HCT116 (cell line): ENCODE data around the gene CATSPERE. TPM values are rescaled to one million over a fixed set of nuclear protein-coding genes. Genes with fewer than 3 reads are reported as not detected.
"Not testable (repeated sequence)": the region's sequence is repeated elsewhere in the genome, so short reads cannot be mapped to it uniquely, and the experiment has no call there.

ENCODE experiments used
- ATAC-seq: fragments of 200-7000 bp; cut with Tn5 transposase; 2 replicates; pipeline ENCODE4 v1.9.1; 2020; ENCODE audit warnings: mild to moderate bottlenecking, moderate library complexity
- BruUV-seq: library from RNA; stranded (reverse); fragments of 400-500 nt; replicated peaks from 2 replicates; lab custom pipeline; 2021; lab: Mats Ljungman, UMichigan
- CTCF ChIA-PET: fragments of 300-600 bp; sonication (Branson Sonifier 250); formaldehyde crosslinking; loops from one replicate; lab custom pipeline; 2021; ENCODE audit warnings: antibody characterized with exemption; lab: Charles Lee
- POLR2A ChIA-PET: fragments of 300-600, 350-600 bp; sonication (Branson Sonifier 250); formaldehyde crosslinking; loops from one replicate; lab custom pipeline; 2021; ENCODE audit warnings: antibody characterized with exemption; lab: Charles Lee
- RAD21 ChIA-PET, 2 experiments: fragments of 300-600 bp; sonication (Branson Sonifier 250); formaldehyde crosslinking; loops; one replicate each; lab custom pipeline; 2023; ENCODE audit warnings: low total read pairs in 2 of 2; ENCODE audit not compliant: uncharacterized antibody in 2 of 2, unreplicated experiment in 2 of 2, low non-redundant PET in 1 of 2; lab: Charles Lee
- DNase-seq: peaks from one replicate; pipeline ENCODE4 v3.0.0-alpha.2; 2010; ENCODE audit warnings: low read depth, low spot score
- H2AFZ ChIP-seq: fragments of 200-600 bp; shearing (Covaris generic), sonication (generic); 2 replicates; pipeline ENCODE4 v1.6.1; 2017; ENCODE audit warnings: low read depth, mixed run types, mixed read lengths, antibody characterized with exemption, low read length; ENCODE audit not compliant: poor library complexity, severe bottlenecking
- H3K27ac ChIP-seq: 2 replicates; pipeline ENCODE4 v1.5.1; 2012; ENCODE audit warnings: low read depth, low read length
- H3K27me3 ChIP-seq: fragments of 200-600 bp; sonication (generic); 2 replicates; pipeline ENCODE4 v1.6.1; 2016; ENCODE audit warnings: mixed run types, low read length, mixed read lengths; ENCODE audit not compliant: insufficient read depth
- H3K36me3 ChIP-seq, 2 experiments: fragments of 200-500 bp in 1 of 2; fragments of 200-600 bp in 1 of 2; sonication (Bioruptor generic) in 1 of 2; sonication (generic) in 1 of 2; 2 replicates each; pipeline versions ENCODE4 v1.5.1 to v1.6.1; 2014 to 2016; ENCODE audit warnings: low read length in 2 of 2, inconsistent platforms in 1 of 2, mixed read lengths in 1 of 2, mixed run types in 1 of 2; ENCODE audit not compliant: insufficient read depth in 2 of 2, control insufficient read depth in 1 of 2
- H3K4me1 ChIP-seq, 2 experiments: fragments of 200-600 bp in 1 of 2; sonication (generic) in 1 of 2; 2 replicates each; pipeline versions ENCODE4 v1.5.1 to v1.6.1; 2012 to 2017; ENCODE audit warnings: low read length in 2 of 2, inconsistent platforms in 1 of 2, mild to moderate bottlenecking in 1 of 2, mixed read lengths in 1 of 2, mixed run types in 1 of 2, moderate library complexity in 1 of 2; ENCODE audit not compliant: insufficient read depth in 2 of 2, control insufficient read depth in 1 of 2
- H3K4me2 ChIP-seq: fragments of 200-600 bp; sonication (generic); 2 replicates; pipeline ENCODE4 v1.6.1; 2017; ENCODE audit warnings: mixed run types, low read length, mixed read lengths
- H3K4me3 ChIP-seq, 2 experiments: fragments of 200-600 bp in 1 of 2; sonication (generic) in 1 of 2; replicated peaks in 1 of 2; 2 replicates each; pipeline ENCODE4 v1.5.1; 2011 to 2016; ENCODE audit warnings: low read length in 2 of 2, control low read depth in 1 of 2, low read depth in 1 of 2, mild to moderate bottlenecking in 1 of 2, mixed read lengths in 1 of 2, mixed run types in 1 of 2
- H3K79me2 ChIP-seq: fragments of 200-600 bp; sonication (generic); 2 replicates; pipeline ENCODE4 v1.6.1; 2017; ENCODE audit warnings: mild to moderate bottlenecking, mixed run types, low read length, moderate library complexity, mixed read lengths; ENCODE audit not compliant: insufficient read depth
- H3K9ac ChIP-seq: fragments of 200-600 bp; sonication (generic); 2 replicates; pipeline ENCODE4 v1.6.1; 2016; ENCODE audit warnings: low read length, mixed read lengths
- H3K9me2 ChIP-seq: fragments of 200-600 bp; sonication (generic), shearing (Covaris generic); 2 replicates; pipeline ENCODE4 v1.6.1; 2017; ENCODE audit warnings: mixed run types, mild to moderate bottlenecking, moderate library complexity; ENCODE audit not compliant: insufficient read depth
- H3K9me3 ChIP-seq, 2 experiments: fragments of 200-500 bp in 1 of 2; fragments of 200-600 bp in 1 of 2; sonication (Bioruptor generic) in 1 of 2; sonication (generic) in 1 of 2; 2 replicates each; pipeline ENCODE4 v1.6.1; 2014 to 2017; ENCODE audit warnings: low read length in 2 of 2, mixed read lengths in 2 of 2, inconsistent platforms in 1 of 2, low read depth in 1 of 2, mild to moderate bottlenecking in 1 of 2, mixed run types in 1 of 2, moderate library complexity in 1 of 2; ENCODE audit not compliant: control insufficient read depth in 1 of 2, insufficient read depth in 1 of 2
- H4K20me1 ChIP-seq: fragments of 200-600 bp; sonication (generic), shearing (Covaris generic); 2 replicates; pipeline ENCODE4 v1.6.1; 2017; ENCODE audit warnings: mixed run types, mild to moderate bottlenecking, moderate library complexity; ENCODE audit not compliant: insufficient read depth
- CBX3 ChIP-seq: IDR thresholded peaks from 2 replicates; pipeline ENCODE4 v1.6.1; 2012; ENCODE audit warnings: low read depth
- CEBPB ChIP-seq: IDR thresholded peaks from 2 replicates; pipeline ENCODE4 v1.6.1; 2012; ENCODE audit warnings: low read depth
- CTCF ChIP-seq, 3 experiments: fragments of 200-600 bp in 1 of 3; sonication (generic) in 1 of 3; IDR thresholded peaks in 2 of 3; conservative IDR thresholded peaks in 1 of 3; 2 replicates each; pipeline ENCODE4 v1.5.1; 2012 to 2017; ENCODE audit warnings: low read depth in 2 of 3, low read length in 2 of 3, antibody characterized with exemption in 1 of 3, borderline replicate concordance in 1 of 3, control low read depth in 1 of 3, mild to moderate bottlenecking in 1 of 3, mixed read lengths in 1 of 3, mixed run types in 1 of 3, moderate library complexity in 1 of 3; ENCODE audit not compliant: insufficient read depth in 1 of 3
- ELF1 ChIP-seq: IDR thresholded peaks from 2 replicates; pipeline ENCODE4 v1.6.1; 2012; ENCODE audit warnings: low read depth, borderline replicate concordance
- EZH2 ChIP-seq: fragments of 200-600 bp; sonication (generic); IDR thresholded peaks from 2 replicates; pipeline ENCODE4 v1.6.1; 2017; ENCODE audit warnings: antibody characterized with exemption, mixed run types
- FOSL1 ChIP-seq: IDR thresholded peaks from 2 replicates; pipeline ENCODE4 v1.6.1; 2012; ENCODE audit warnings: low read depth
- REST ChIP-seq: IDR thresholded peaks from 2 replicates; pipeline ENCODE4 v1.6.1; 2012; ENCODE audit warnings: low read depth
- SIN3A ChIP-seq: IDR thresholded peaks from 2 replicates; pipeline ENCODE4 v1.6.1; 2012; ENCODE audit warnings: low read depth
- SP1 ChIP-seq: IDR thresholded peaks from 2 replicates; pipeline ENCODE4 v1.6.1; 2012; ENCODE audit warnings: low read depth
- SRF ChIP-seq: IDR thresholded peaks from 2 replicates; pipeline ENCODE4 v1.6.1; 2012; ENCODE audit warnings: low read depth
- TCF7L2 ChIP-seq: IDR thresholded peaks from 2 replicates; pipeline ENCODE4 v1.7.0; 2011; ENCODE audit warnings: borderline replicate concordance, inconsistent platforms; ENCODE audit not compliant: insufficient read depth, insufficient read length; ENCODE audit errors: extremely low read depth
- YY1 ChIP-seq: IDR thresholded peaks from 2 replicates; pipeline ENCODE4 v1.6.1; 2011; ENCODE audit warnings: low read length, low read depth, moderate library complexity, mild to moderate bottlenecking; ENCODE audit not compliant: insufficient replicate concordance; ENCODE audit errors: extremely low read depth
- ZFX ChIP-seq: fragments of 450-650 bp; IDR thresholded peaks from 2 replicates; pipeline ENCODE4 v1.6.1; 2017
- ZNF274 ChIP-seq: fragments of 200-500 bp; sonication (Bioruptor generic); IDR thresholded peaks from 2 replicates; pipeline ENCODE4 v1.6.1; 2014; ENCODE audit warnings: mild to moderate bottlenecking, low read depth, low read length, inconsistent platforms
- intact Hi-C: fragments of 100-400 bp; cut with micrococcal nuclease; formaldehyde crosslinking; loops from 2 replicates; pipeline ENCODE4 v1.10.0; 2022
- total RNA-seq: library from RNA; stranded (reverse); gene quantifications from one replicate; pipeline ENCODE4 v1.2.1, GENCODE V29; 2021; ENCODE audit not compliant: unreplicated experiment

The CATSPERE gene
- total RNA-seq, 1 experiment from 2014 or later, result 0.34 TPM

GRCh38 chr1:244661569-244662312 is 200.7 kb downstream of the CATSPERE start:
- BruUV-seq, H3K9ac ChIP-seq, CTCF ChIA-PET, H4K20me1 ChIP-seq, DNase-seq, ATAC-seq, H3K9me3 ChIP-seq, H3K4me1 ChIP-seq, H3K27me3 ChIP-seq, H3K4me3 ChIP-seq, H3K4me2 ChIP-seq, RAD21 ChIA-PET, intact Hi-C loops, POLR2A ChIA-PET, H2AFZ ChIP-seq, H3K9me2 ChIP-seq, H3K27ac ChIP-seq: not testable (repeated sequence)
- Histone ChIP-seq H3K79me2 (peaks cover 88% of the 10 kb centered on the region), H3K36me3 (peaks cover 0 to 17% of the 10 kb centered on the region in 2 experiments; a peak in 2 of 4 replicates)

GRCh38 chr1:244662599-244662998 is 201.5 kb downstream of the CATSPERE start:
- H3K27me3 ChIP-seq, result no peaks in the 10 kb centered on the region
- H3K4me1 ChIP-seq, result no peaks in the 10 kb centered on the region
- RAD21 ChIA-PET, result no interaction called here
- H3K9ac ChIP-seq, result no peak overlapping the region
- ATAC-seq, result no peak
- intact Hi-C loops, result no loop called here
- H2AFZ ChIP-seq, result no peak overlapping the region
- no peaks in the 10 kb centered on the region; a peak in 1 of 4 replicates for H3K9me3 ChIP-seq
- no peak overlapping the region for H3K4me2 ChIP-seq
- H3K4me3 ChIP-seq, result no peak overlapping the region
- no peak overlapping the region for H3K27ac ChIP-seq
- CTCF ChIA-PET, result no interaction called here
- peaks cover 0 to 10% of the 10 kb centered on the region in 2 experiments; a peak in 2 of 4 replicates for H3K36me3 ChIP-seq
- no peak for DNase-seq
- POLR2A ChIA-PET, result no interaction called here
- H4K20me1 ChIP-seq, result no peaks in the 10 kb centered on the region
- H3K9me2 ChIP-seq, result no peaks in the 10 kb centered on the region
- no peak for TF ChIP-seq SRF
- TF ChIP-seq REST, result no peak
- TF ChIP-seq TCF7L2, result no peak
- no peak for TF ChIP-seq ELF1
- TF ChIP-seq CTCF (IDR thresholded peaks at IDR 0.05 in 2 of 3, conservative IDR thresholded peaks at IDR 0.05 in 1 of 3; ENCODE audit: borderline replicate concordance in 1 of 3, insufficient read depth in 1 of 3, low read depth in 2 of 3, low read length in 2 of 3), result no peak
- TF ChIP-seq YY1, result no peak
- TF ChIP-seq CEBPB, result no peak
- TF ChIP-seq ZFX, result no peak
- no peak for TF ChIP-seq ZNF274
- no peak for TF ChIP-seq FOSL1
- no peak for TF ChIP-seq EZH2
- TF ChIP-seq SIN3A, result no peak
- no peak for TF ChIP-seq CBX3
- no peak for TF ChIP-seq SP1
- peaks cover 83% of the 10 kb centered on the region for H3K79me2 ChIP-seq
- no TSS peak for BruUV-seq
